Measurements from ENCODE around the gene ZNF292.

Gene ZNF292

GRCh38 chr6:87116922-87117321, 38.4 kb upstream of the ZNF292 start:
- no peak overlapping the region for H3K9ac ChIP-seq (ENCODE audit: low read depth, low read length)
- H3K9me3 ChIP-seq (ENCODE audit: insufficient read depth, low read length, severe bottlenecking): no peaks in the 10 kb centered on the region
- H3K4me2 ChIP-seq (ENCODE audit: insufficient read depth, low read length): no peak overlapping the region
- H3K4me3 ChIP-seq (ENCODE audit: low read depth in 1 of 2, low read length in 2 of 2): no peak overlapping the region
- TF ChIP-seq CTCF (IDR thresholded peaks at IDR 0.05; ENCODE audit: borderline replicate concordance, extremely low read depth, low read length, poor library complexity, severe bottlenecking) (no peak), EZH2 (IDR thresholded peaks at IDR 0.05; ENCODE audit: borderline replicate concordance, low read depth, low read length, severe bottlenecking) (no peak)
- no peak for ATAC-seq (ENCODE audit: insufficient read depth, low read depth)
- DNase-seq: no peak
- no peak overlapping the region for H2AFZ ChIP-seq (ENCODE audit: low read depth, low read length)
- no peaks in the 10 kb centered on the region for H3K27me3 ChIP-seq (ENCODE audit: insufficient read depth, low read length, poor library complexity)
- no peak overlapping the region for H3K27ac ChIP-seq (ENCODE audit: low read length)
- H3K4me1 ChIP-seq (ENCODE audit: insufficient read depth, low read length): no peaks in the 10 kb centered on the region
- no peaks in the 10 kb centered on the region for H3K36me3 ChIP-seq (ENCODE audit: insufficient read depth, low read length)
- no peaks in the 10 kb centered on the region for H3K79me2 ChIP-seq (ENCODE audit: insufficient read depth, low read length)
- H4K20me1 ChIP-seq (ENCODE audit: insufficient read depth, low read length): no peaks in the 10 kb centered on the region

GRCh38 chr6:87118054-87118453, 37.3 kb upstream of the ZNF292 start:
- TF ChIP-seq EZH2 (IDR thresholded peaks at IDR 0.05; ENCODE audit: borderline replicate concordance, low read depth, low read length, severe bottlenecking): no peak
- no peak for TF ChIP-seq CTCF (IDR thresholded peaks at IDR 0.05; ENCODE audit: borderline replicate concordance, extremely low read depth, low read length, poor library complexity, severe bottlenecking)
- no peak overlapping the region for H3K4me2 ChIP-seq (ENCODE audit: insufficient read depth, low read length)
- H4K20me1 ChIP-seq (ENCODE audit: insufficient read depth, low read length): no peaks in the 10 kb centered on the region
- H3K79me2 ChIP-seq (ENCODE audit: insufficient read depth, low read length): no peaks in the 10 kb centered on the region
- no peaks in the 10 kb centered on the region for H3K27me3 ChIP-seq (ENCODE audit: insufficient read depth, low read length, poor library complexity)
- H3K4me3 ChIP-seq (ENCODE audit: low read depth in 1 of 2, low read length in 2 of 2): no peak overlapping the region
- no peaks in the 10 kb centered on the region for H3K4me1 ChIP-seq (ENCODE audit: insufficient read depth, low read length)
- H3K9me3 ChIP-seq (ENCODE audit: insufficient read depth, low read length, severe bottlenecking): no peaks in the 10 kb centered on the region
- no peaks in the 10 kb centered on the region for H3K36me3 ChIP-seq (ENCODE audit: insufficient read depth, low read length)
- no peak overlapping the region for H3K9ac ChIP-seq (ENCODE audit: low read depth, low read length)
- no peak for DNase-seq
- ATAC-seq (ENCODE audit: insufficient read depth, low read depth): no peak
- H2AFZ ChIP-seq (ENCODE audit: low read depth, low read length): no peak overlapping the region
- H3K27ac ChIP-seq (ENCODE audit: low read length): no peak overlapping the region

- no peak overlapping the region for H3K27ac ChIP-seq (ENCODE audit: low read length)
- no peak for ATAC-seq (ENCODE audit: insufficient read depth, low read depth)
- no peaks in the 10 kb centered on the region for H3K36me3 ChIP-seq (ENCODE audit: insufficient read depth, low read length)
- H2AFZ ChIP-seq (ENCODE audit: low read depth, low read length): no peak overlapping the region
- H3K9me3 ChIP-seq (ENCODE audit: insufficient read depth, low read length, severe bottlenecking): no peaks in the 10 kb centered on the region
- no peak overlapping the region for H3K4me2 ChIP-seq (ENCODE audit: insufficient read depth, low read length)
- no peaks in the 10 kb centered on the region for H3K79me2 ChIP-seq (ENCODE audit: insufficient read depth, low read length)
- no peaks in the 10 kb centered on the region for H3K27me3 ChIP-seq (ENCODE audit: insufficient read depth, low read length, poor library complexity)
- no peak overlapping the region for H3K9ac ChIP-seq (ENCODE audit: low read depth, low read length)
- no peaks in the 10 kb centered on the region for H4K20me1 ChIP-seq (ENCODE audit: insufficient read depth, low read length)
- no peaks in the 10 kb centered on the region for H3K4me1 ChIP-seq (ENCODE audit: insufficient read depth, low read length)
- DNase-seq: no peak
- TF ChIP-seq EZH2 (IDR thresholded peaks at IDR 0.05; ENCODE audit: borderline replicate concordance, low read depth, low read length, severe bottlenecking) (no peak), CTCF (IDR thresholded peaks at IDR 0.05; ENCODE audit: borderline replicate concordance, extremely low read depth, low read length, poor library complexity, severe bottlenecking) (no peak)
- no peak overlapping the region for H3K4me3 ChIP-seq (ENCODE audit: low read depth in 1 of 2, low read length in 2 of 2)
These were observed 32.9 kb upstream of the ZNF292 start for GRCh38 chr6:87122477-87122876.

GRCh38 chr6:87124074-87124473, 31.3 kb upstream of the ZNF292 start:
- no peak for TF ChIP-seq CTCF (IDR thresholded peaks at IDR 0.05; ENCODE audit: borderline replicate concordance, extremely low read depth, low read length, poor library complexity, severe bottlenecking)
- TF ChIP-seq EZH2 (IDR thresholded peaks at IDR 0.05; ENCODE audit: borderline replicate concordance, low read depth, low read length, severe bottlenecking): no peak
- H4K20me1 ChIP-seq (ENCODE audit: insufficient read depth, low read length): no peaks in the 10 kb centered on the region
- ATAC-seq (ENCODE audit: insufficient read depth, low read depth): no peak
- H3K79me2 ChIP-seq (ENCODE audit: insufficient read depth, low read length): no peaks in the 10 kb centered on the region
- H2AFZ ChIP-seq (ENCODE audit: low read depth, low read length): no peak overlapping the region
- H3K27me3 ChIP-seq (ENCODE audit: insufficient read depth, low read length, poor library complexity): no peaks in the 10 kb centered on the region
- H3K36me3 ChIP-seq (ENCODE audit: insufficient read depth, low read length): no peaks in the 10 kb centered on the region
- H3K4me2 ChIP-seq (ENCODE audit: insufficient read depth, low read length): no peak overlapping the region
- no peak overlapping the region for H3K27ac ChIP-seq (ENCODE audit: low read length)
- no peaks in the 10 kb centered on the region for H3K9me3 ChIP-seq (ENCODE audit: insufficient read depth, low read length, severe bottlenecking)
- H3K4me1 ChIP-seq (ENCODE audit: insufficient read depth, low read length): no peaks in the 10 kb centered on the region
- no peak overlapping the region for H3K9ac ChIP-seq (ENCODE audit: low read depth, low read length)
- DNase-seq: no peak
- H3K4me3 ChIP-seq (ENCODE audit: low read depth in 1 of 2, low read length in 2 of 2): no peak overlapping the region
